ENCODE results near the gene VPS39. TPM values are rescaled to one million over a fixed set of nuclear protein-coding genes. Genes with fewer than 3 reads are reported as not detected.
A peak's percentile ranks its signal among the peaks of the same experiment; 100 is the strongest.

VPS39 gene
- total and polyA plus RNA-seq, 2 of the 13 experiments (the other 11 are each of a cell fraction or from before 2014, with no cell fraction given): 22.9 to 32.0 TPM

GRCh38 chr15:42138968-42139386 is 69.1 kb downstream of the VPS39 start (continued):
- TF ChIP-seq ZKSCAN8 (CRISPR knock-in tag; IDR thresholded peaks at IDR 0.05; ENCODE audit: borderline replicate concordance) (peak; percentile 80; the same call in 1 of the 2 replicates), NCOA2 (CRISPR knock-in tag; IDR thresholded peaks at IDR 0.05) (peak; percentile 83), RNF2 (conservative IDR thresholded peaks at IDR 0.05; ENCODE audit: low read depth) (no peak), MAFK (conservative IDR thresholded peaks at IDR 0.05 in 1 of 2, IDR thresholded peaks at IDR 0.05 in 1 of 2; ENCODE audit: low read length in 2 of 2) (no peak), ZFP37 (CRISPR knock-in tag; IDR thresholded peaks at IDR 0.05; ENCODE audit: borderline replicate concordance) (no peak), ZBTB3 (CRISPR knock-in tag; IDR thresholded peaks at IDR 0.05; ENCODE audit: borderline replicate concordance, low read depth) (0 out of 2 replicates have a peak, but pooled peaks have one; percentile 40), MXD4 (CRISPR knock-in tag; IDR thresholded peaks at IDR 0.05) (no peak), ZNF574 (CRISPR knock-in tag; IDR thresholded peaks at IDR 0.05) (peak; percentile 76), AGO1 (IDR thresholded peaks at IDR 0.05; ENCODE audit: low read depth, low read length, poor library complexity, severe bottlenecking) (no peak), PBX3 (CRISPR knock-in tag; IDR thresholded peaks at IDR 0.05; ENCODE audit: borderline replicate concordance) (no peak), ISX (CRISPR knock-in tag; conservative IDR thresholded peaks at IDR 0.05) (no peak), RXRB (CRISPR knock-in tag; IDR thresholded peaks at IDR 0.05; ENCODE audit: borderline replicate concordance) (peak; percentile 87), ZNF740 (CRISPR knock-in tag; IDR thresholded peaks at IDR 0.05) (0 out of 2 replicates have a peak, but pooled peaks have one; percentile 29), HMGXB3 (CRISPR knock-in tag; IDR thresholded peaks at IDR 0.05; ENCODE audit: borderline replicate concordance) (0 out of 2 replicates have a peak, but pooled peaks have one; percentile 37), HNF4A (CRISPR knock-in tag; IDR thresholded peaks at IDR 0.05) (peak; percentile 93), ZNF724P (CRISPR knock-in tag; IDR thresholded peaks at IDR 0.05; ENCODE audit: borderline replicate concordance) (0 out of 2 replicates have a peak, but pooled peaks have one; percentile 55), THAP11 (CRISPR knock-in tag; IDR thresholded peaks at IDR 0.05) (peak; percentile 68)

Measured in HepG2 (cell line).